HFFc6 (cell line): ENCODE measurements around the gene KCNQ1. TPM values are rescaled to one million over a fixed set of nuclear protein-coding genes. Genes with fewer than 3 reads are reported as not detected.

Source experiments
- DNase-seq: peaks from one replicate; pipeline ENCODE4 v3.0.0-alpha.2; 2018
- H3K27ac Mint-ChIP-seq: 2 replicates; pipeline ENCODE4 v1.8.0; 2020; ENCODE audit warnings: mild to moderate bottlenecking, mixed read lengths
- H3K27me3 Mint-ChIP-seq: 2 replicates; pipeline ENCODE4 v1.8.0; 2021; ENCODE audit warnings: mild to moderate bottlenecking, moderate library complexity, mixed read lengths; ENCODE audit not compliant: insufficient read depth
- H3K36me3 Mint-ChIP-seq: 2 replicates; pipeline ENCODE4 v1.8.0; 2021; ENCODE audit warnings: low read depth, mixed read lengths
- H3K4me1 Mint-ChIP-seq: 2 replicates; pipeline ENCODE4 v1.8.0; 2020; ENCODE audit warnings: low read depth, mixed read lengths
- H3K4me3 Mint-ChIP-seq: 2 replicates; pipeline ENCODE4 v1.8.0; 2020; ENCODE audit warnings: mild to moderate bottlenecking, moderate library complexity, mixed read lengths
- H3K9me3 Mint-ChIP-seq: 2 replicates; pipeline ENCODE4 v1.8.0; 2020; ENCODE audit warnings: mild to moderate bottlenecking, mixed read lengths
- CTCF ChIP-seq: fragments of 200-600 bp; sonication (generic); IDR thresholded peaks from 2 replicates; pipeline ENCODE4 v1.5.0; 2021; ENCODE audit warnings: antibody characterized with exemption, mild to moderate bottlenecking
- total RNA-seq, 6 experiments: library from RNA; stranded (reverse); fragmentation: NEBNext Ultra II Directional; extraction: Animal tissue kit (Norgen Biotek cat#: 25700); gene quantifications; 2 replicates in 1 of 6; 3 replicates in 5 of 6; pipeline ENCODE4 v1.2.3, GENCODE V29; 2021

Gene KCNQ1
- total RNA-seq, 6 experiments from 2014 or later: not detected

GRCh38 chr11:2846470-2846869 lies 401.7 kb downstream of the KCNQ1 start:
- Mint-ChIP-seq H3K4me3 (no peak overlapping the region), H3K9me3 (no peaks in the 10 kb centered on the region), H3K27ac (no peak overlapping the region), H3K36me3 (no peaks in the 10 kb centered on the region), H3K4me1 (no peaks in the 10 kb centered on the region), H3K27me3 (peaks cover 10% of the 10 kb centered on the region; the same call in 1 of the 2 replicates)
- no peak for DNase-seq
- no peak for TF ChIP-seq CTCF

GRCh38 chr11:2847561-2847960 lies 402.8 kb downstream of the KCNQ1 start:
- Mint-ChIP-seq H3K9me3 (no peaks in the 10 kb centered on the region), H3K27ac (no peak overlapping the region), H3K4me1 (no peaks in the 10 kb centered on the region), H3K36me3 (no peaks in the 10 kb centered on the region), H3K27me3 (peaks cover 11% of the 10 kb centered on the region), H3K4me3 (no peak overlapping the region)
- no peak for TF ChIP-seq CTCF
- no peak for DNase-seq

GRCh38 chr11:2848497-2848896 lies 403.7 kb downstream of the KCNQ1 start:
- Mint-ChIP-seq H3K4me3 (no peak overlapping the region), H3K27ac (no peak overlapping the region), H3K36me3 (no peaks in the 10 kb centered on the region), H3K9me3 (no peaks in the 10 kb centered on the region), H3K27me3 (peaks cover 10% of the 10 kb centered on the region), H3K4me1 (no peaks in the 10 kb centered on the region)
- no peak for DNase-seq
- TF ChIP-seq CTCF: no peak

- Mint-ChIP-seq H3K4me1 (no peaks in the 10 kb centered on the region), H3K9me3 (no peaks in the 10 kb centered on the region), H3K36me3 (no peaks in the 10 kb centered on the region), H3K27ac (no peak overlapping the region), H3K27me3 (peaks cover 13% of the 10 kb centered on the region), H3K4me3 (no peak overlapping the region)
- TF ChIP-seq CTCF: no peak
- DNase-seq: no peak
Measured at GRCh38 chr11:2849994-2850770, 405.4 kb downstream of the KCNQ1 start.

- no peak overlapping the region for H3K27ac Mint-ChIP-seq
- no peak for DNase-seq
- H3K4me3 Mint-ChIP-seq: no peak overlapping the region
- peaks cover 29% of the 10 kb centered on the region for H3K27me3 Mint-ChIP-seq
- H3K36me3 Mint-ChIP-seq: no peaks in the 10 kb centered on the region
- no peaks in the 10 kb centered on the region for H3K4me1 Mint-ChIP-seq
- no peak for TF ChIP-seq CTCF
- H3K9me3 Mint-ChIP-seq: no peaks in the 10 kb centered on the region
Measured at GRCh38 chr11:2853401-2853800, 408.6 kb downstream of the KCNQ1 start.
